GM10248 (cell line): ENCODE results near the gene TBC1D4.
A peak's percentile ranks its signal among the peaks of the same experiment; 100 is the strongest.
"Not testable (repeated sequence)": the region's sequence is repeated elsewhere in the genome, so short reads cannot be mapped to it uniquely, and the experiment has no call there.

Source experiments
- CTCF ChIA-PET: fragments of 300-600 bp; sonication (Branson Sonifier 250); formaldehyde crosslinking; extraction: SDS; loops from one replicate; lab custom pipeline; 2021; ENCODE audit warnings: antibody characterized with exemption; lab: Yijun Ruan, JAX
- POLR2A ChIA-PET: fragments of 350-650 bp; sonication (Branson Sonifier 250); formaldehyde crosslinking; extraction: SDS; loops from one replicate; lab custom pipeline; 2020; ENCODE audit warnings: antibody characterized with exemption; lab: Yijun Ruan, JAX
- DNase-seq: peaks from one replicate; pipeline ENCODE4 v3.0.0; 2012; ENCODE audit errors: extremely low spot score
- CTCF ChIP-seq: IDR thresholded peaks from 2 replicates; pipeline ENCODE4 v1.5.1; 2012; ENCODE audit warnings: mild to moderate bottlenecking, low read depth; ENCODE audit errors: extremely low read depth, missing control alignments, control extremely low read depth

Gene TBC1D4

GRCh38 chr13:75316427-75316826 lies 165.5 kb downstream of the TBC1D4 start:
- CTCF ChIA-PET, result interaction anchor here (1.1 to 4.6 kb wide), 7 partner anchors 9 to 166 kb away, joined by 3 to 31 read pairs (median 3); partner anchors contain the start of gene TBC1D4
- no peak for TF ChIP-seq CTCF
- POLR2A ChIA-PET, result no interaction called here
- DNase-seq, result no peak

- DNase-seq, result no peak
- POLR2A ChIA-PET, result no interaction called here
- no peak for TF ChIP-seq CTCF
- CTCF ChIA-PET, result interaction anchor here (0.8 to 3.5 kb wide), 11 partner anchors 11 to 59 kb away, joined by 3 to 13 read pairs (median 4); no protein-coding TSS in a partner anchor
Measured at GRCh38 chr13:75312884-75313520, 169.0 kb downstream of the TBC1D4 start.

- CTCF ChIA-PET, result interaction anchor here (0.8 to 1.4 kb wide), 5 partner anchors 25 to 120 kb away, joined by 3 to 7 read pairs (median 3); no protein-coding TSS in a partner anchor
- POLR2A ChIA-PET, result no interaction called here
- TF ChIP-seq CTCF, result no peak
- peak; percentile 25 for DNase-seq
Measured at GRCh38 chr13:75309981-75310580, 171.9 kb downstream of the TBC1D4 start.

GRCh38 chr13:75308222-75308621 lies 173.7 kb downstream of the TBC1D4 start:
- CTCF ChIA-PET, result interaction anchor here (1.2 kb wide), 2 partner anchors 19 to 49 kb away, joined by 3 read pairs; no protein-coding TSS in a partner anchor
- TF ChIP-seq CTCF, result no peak
- no peak for DNase-seq
- POLR2A ChIA-PET, result no interaction called here

- TF ChIP-seq CTCF, result no peak
- no peak for DNase-seq
- ChIA-PET CTCF (interaction anchor here (0.8 to 1.4 kb wide), 4 partner anchors 8 to 175 kb away, joined by 3 to 4 read pairs (median 3); partner anchors contain the start of gene TBC1D4), POLR2A (no interaction called here)
Measured at GRCh38 chr13:75307370-75307949, 174.5 kb downstream of the TBC1D4 start.

- CTCF ChIA-PET, result interaction anchor here (0.8 to 1.4 kb wide), 4 partner anchors 9 to 175 kb away, joined by 3 to 4 read pairs (median 3); partner anchors contain the start of gene TBC1D4
- POLR2A ChIA-PET, DNase-seq: not testable (repeated sequence)
Measured at GRCh38 chr13:75306967-75307366, 175.0 kb downstream of the TBC1D4 start.
